Activated CD8-positive, alpha-beta T cell treated with anti-CD3 and anti-CD28 coated beads for 36 hours (primary cell): ENCODE results near the gene ANTXR1. TPM values are rescaled to one million over a fixed set of nuclear protein-coding genes. Genes with fewer than 3 reads are reported as not detected.

Experiments used
- ATAC-seq: fragments of 200-7000 bp; cut with Tn5 transposase; one replicate; pipeline ENCODE4 v1.10.0; 2021; ENCODE audit warnings: mild to moderate bottlenecking, moderate library complexity
- CTCF ChIA-PET: fragments of 350-600 bp; sonication (Branson Sonifier 250); formaldehyde crosslinking; loops from one replicate; lab custom pipeline; 2021; ENCODE audit warnings: antibody characterized with exemption; lab: Charles Lee
- POLR2A ChIA-PET: fragments of 350-600 bp; sonication (Branson Sonifier 250); formaldehyde crosslinking; loops from one replicate; lab custom pipeline; 2021; ENCODE audit warnings: antibody characterized with exemption; lab: Charles Lee
- DNase-seq: peaks from one replicate; pipeline ENCODE4 v3.0.0-alpha.2; 2020
- H3K27ac Mint-ChIP-seq: one replicate; pipeline ENCODE4 v1.8.0; 2021; ENCODE audit warnings: mild to moderate bottlenecking, mixed read lengths
- H3K27me3 Mint-ChIP-seq: one replicate; pipeline ENCODE4 v1.8.0; 2021; ENCODE audit warnings: mixed read lengths
- H3K36me3 Mint-ChIP-seq: one replicate; pipeline ENCODE4 v1.8.0; 2021; ENCODE audit warnings: low read depth, mixed read lengths
- H3K4me1 Mint-ChIP-seq: one replicate; pipeline ENCODE4 v1.8.0; 2021; ENCODE audit warnings: low read depth, mixed read lengths
- H3K4me3 Mint-ChIP-seq: one replicate; pipeline ENCODE4 v1.8.0; 2021; ENCODE audit warnings: mild to moderate bottlenecking, moderate library complexity, mixed read lengths
- H3K9me3 Mint-ChIP-seq: one replicate; pipeline ENCODE4 v1.8.0; 2021; ENCODE audit warnings: mixed read lengths
- CTCF ChIP-seq: fragments of 200-600 bp; IDR thresholded peaks from one replicate; pipeline ENCODE4 v1.8.0; 2022; ENCODE audit warnings: antibody characterized with exemption, mild to moderate bottlenecking
- intact Hi-C: fragments of 100-400 bp; cut with micrococcal nuclease; formaldehyde crosslinking; loops from one replicate; pipeline ENCODE4 v1.10.0; 2022
- total RNA-seq, 2 experiments: library from RNA; stranded (reverse); gene quantifications; one replicate each; pipeline ENCODE4 v1.2.3, GENCODE V29; 2021

The ANTXR1 gene
- total RNA-seq, 2 experiments from 2014 or later: 0.05 to 0.09 TPM

GRCh38 chr2:69213782-69214181, 200.8 kb downstream of the ANTXR1 start:
- CTCF ChIA-PET: no interaction called here
- no peaks in the 10 kb centered on the region for H3K9me3 Mint-ChIP-seq
- H3K27me3 Mint-ChIP-seq: no peaks in the 10 kb centered on the region
- no peak overlapping the region for H3K27ac Mint-ChIP-seq
- no peak for TF ChIP-seq CTCF
- ATAC-seq (no peak), DNase-seq (no peak)
- intact Hi-C loops: no loop called here
- POLR2A ChIA-PET: interaction anchor here (1.2 kb wide), 1 partner anchor 13 kb away, joined by 3 read pairs; no protein-coding TSS in a partner anchor
- H3K36me3 Mint-ChIP-seq: no peaks in the 10 kb centered on the region
- H3K4me3 Mint-ChIP-seq: no peak overlapping the region
- no peaks in the 10 kb centered on the region for H3K4me1 Mint-ChIP-seq

GRCh38 chr2:69214898-69215297, 201.9 kb downstream of the ANTXR1 start:
- CTCF ChIA-PET: no interaction called here
- no peaks in the 10 kb centered on the region for H3K27me3 Mint-ChIP-seq
- H3K36me3 Mint-ChIP-seq: no peaks in the 10 kb centered on the region
- no peak overlapping the region for H3K27ac Mint-ChIP-seq
- H3K4me1 Mint-ChIP-seq: no peaks in the 10 kb centered on the region
- no peak for DNase-seq
- no peaks in the 10 kb centered on the region for H3K9me3 Mint-ChIP-seq
- POLR2A ChIA-PET: interaction anchor here (0.9 to 1.2 kb wide), 2 partner anchors 10 to 14 kb away, joined by 3 read pairs; no protein-coding TSS in a partner anchor
- intact Hi-C loops: no loop called here
- TF ChIP-seq CTCF: no peak
- ATAC-seq: no peak
- no peak overlapping the region for H3K4me3 Mint-ChIP-seq

DNA sequence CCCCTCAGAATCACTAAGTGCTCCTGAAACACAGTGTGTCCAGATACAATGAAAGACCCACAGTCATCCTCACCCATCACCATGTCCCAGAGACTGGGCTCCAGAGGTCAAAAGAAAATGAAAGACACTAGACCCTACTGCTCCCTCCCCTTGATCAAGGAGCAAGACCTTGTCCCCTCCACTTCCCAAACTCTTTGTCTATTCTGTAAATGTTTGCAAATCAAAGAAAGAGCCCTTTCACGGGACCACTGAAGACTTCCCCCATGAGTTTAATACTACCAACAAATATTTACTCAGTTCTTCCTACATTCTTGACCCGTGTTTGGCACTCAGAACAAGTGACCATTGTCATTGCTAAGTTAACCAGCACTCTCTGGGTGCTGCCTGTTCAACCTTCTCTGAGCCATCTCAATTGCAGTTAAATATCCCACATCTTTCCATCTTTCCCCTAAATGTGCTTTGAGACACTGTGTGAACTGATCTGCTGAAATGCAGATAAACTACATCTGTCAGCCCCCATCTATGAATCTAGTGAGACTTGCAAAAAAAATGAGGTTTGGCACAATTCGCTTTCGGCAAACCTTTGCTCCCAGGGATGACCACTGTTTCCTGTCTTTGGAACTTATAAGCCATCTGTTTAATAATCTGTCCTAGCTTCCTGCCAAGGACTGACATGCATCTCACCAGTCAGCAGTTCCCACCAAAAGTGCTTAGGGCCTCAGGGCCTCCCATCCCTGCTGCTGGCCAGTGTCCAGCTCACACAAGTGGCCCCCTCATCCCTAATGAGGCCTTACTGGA, 203.8 kb downstream of the ANTXR1 start:
- no peaks in the 10 kb centered on the region for H3K9me3 Mint-ChIP-seq
- ChIA-PET POLR2A (no interaction called here), CTCF (interaction anchor here (0.8 kb wide), 1 partner anchor 273 kb away, joined by 3 read pairs; no protein-coding TSS in a partner anchor)
- no peak overlapping the region for H3K4me3 Mint-ChIP-seq
- intact Hi-C loops: no loop called here
- H3K4me1 Mint-ChIP-seq: no peaks in the 10 kb centered on the region
- H3K27me3 Mint-ChIP-seq: peaks cover 2% of the 10 kb centered on the region
- H3K27ac Mint-ChIP-seq: no peak overlapping the region
- no peaks in the 10 kb centered on the region for H3K36me3 Mint-ChIP-seq
- DNase-seq (no peak), ATAC-seq (no peak)
- no peak for TF ChIP-seq CTCF

- ChIA-PET CTCF (interaction anchor here (1.2 kb wide), 1 partner anchor 283 kb away, joined by 3 read pairs; no protein-coding TSS in a partner anchor), POLR2A (no interaction called here)
- no peaks in the 10 kb centered on the region for H3K4me1 Mint-ChIP-seq
- H3K4me3 Mint-ChIP-seq: no peak overlapping the region
- DNase-seq (no peak), ATAC-seq (no peak)
- no peaks in the 10 kb centered on the region for H3K9me3 Mint-ChIP-seq
- no peaks in the 10 kb centered on the region for H3K36me3 Mint-ChIP-seq
- intact Hi-C loops: no loop called here
- no peak for TF ChIP-seq CTCF
- H3K27ac Mint-ChIP-seq: no peak overlapping the region
- peaks cover 2% of the 10 kb centered on the region for H3K27me3 Mint-ChIP-seq
Observed at GRCh38 chr2:69217333-69218080, 204.5 kb downstream of the ANTXR1 start.

DNA sequence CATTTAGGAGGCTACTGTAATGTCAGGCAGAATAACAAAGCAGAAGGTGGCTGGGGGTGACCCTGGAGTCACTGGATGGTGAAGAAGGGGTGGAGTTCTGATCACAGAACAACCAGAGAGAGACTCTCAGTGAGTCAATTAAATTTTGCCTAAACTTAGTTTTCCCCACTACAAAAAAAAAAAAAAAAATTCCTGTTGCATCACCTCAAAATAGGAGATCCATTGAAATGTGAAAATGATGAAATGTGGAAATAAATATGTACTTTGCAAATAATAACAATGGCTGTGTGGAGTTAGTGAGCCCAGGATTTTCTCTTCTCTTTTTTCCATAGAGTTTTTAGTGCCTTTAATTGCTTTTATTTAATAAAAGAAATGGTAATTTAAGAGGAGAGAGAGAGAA, 208.5 kb downstream of the ANTXR1 start:
- Mint-ChIP-seq H3K9me3 (no peaks in the 10 kb centered on the region), H3K27ac (no peak overlapping the region), H3K36me3 (no peaks in the 10 kb centered on the region), H3K27me3 (peaks cover 4% of the 10 kb centered on the region), H3K4me3 (no peak overlapping the region), H3K4me1 (no peaks in the 10 kb centered on the region)
- ATAC-seq: no peak
- DNase-seq: no peak
- intact Hi-C loops: no loop called here
- no peak for TF ChIP-seq CTCF
- ChIA-PET POLR2A (no interaction called here), CTCF (no interaction called here)
